ENCODE data around the gene ADISSP. TPM values are rescaled to one million over a fixed set of nuclear protein-coding genes. Genes with fewer than 3 reads are reported as not detected.

ADISSP gene
- total and polyA plus RNA-seq, 2 of the 13 experiments (the other 11 are each of a cell fraction or from before 2014, with no cell fraction given) = 38.3 to 90.6 TPM

GRCh38 chr20:3710703-3711483 lies 56.7 kb downstream of the ADISSP start (continued):
- TF ChIP-seq, protein P1, sequence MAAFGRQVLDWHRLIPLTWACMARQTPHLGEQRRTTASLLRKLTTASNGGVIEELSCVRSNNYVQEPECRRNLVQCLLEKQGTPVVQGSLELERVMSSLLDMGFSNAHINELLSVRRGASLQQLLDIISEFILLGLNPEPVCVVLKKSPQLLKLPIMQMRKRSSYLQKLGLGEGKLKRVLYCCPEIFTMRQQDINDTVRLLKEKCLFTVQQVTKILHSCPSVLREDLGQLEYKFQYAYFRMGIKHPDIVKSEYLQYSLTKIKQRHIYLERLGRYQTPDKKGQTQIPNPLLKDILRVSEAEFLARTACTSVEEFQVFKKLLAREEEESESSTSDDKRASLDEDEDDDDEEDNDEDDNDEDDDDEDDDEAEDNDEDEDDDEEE (CRISPR knock-in tag; IDR thresholded peaks at IDR 0.05) = 0 out of 2 replicates have a peak, but pooled peaks have one; percentile 38
- TF ChIP-seq DNMT3B (CRISPR knock-in tag; conservative IDR thresholded peaks at IDR 0.05) (peak; percentile 66; the same call in 1 of the 2 replicates), ZNF775 (CRISPR knock-in tag; IDR thresholded peaks at IDR 0.05; ENCODE audit: borderline replicate concordance) (no peak), BORCS8-MEF2B (CRISPR knock-in tag; IDR thresholded peaks at IDR 0.05) (0 out of 2 replicates have a peak, but pooled peaks have one; percentile 35), ZNF547 (CRISPR knock-in tag; IDR thresholded peaks at IDR 0.05) (peak; percentile 87), EED (CRISPR knock-in tag; IDR thresholded peaks at IDR 0.05) (no peak; the same call in 1 of the 2 replicates), ELF1 (CRISPR knock-in tag; IDR thresholded peaks at IDR 0.05) (no peak), KAT8 (CRISPR knock-in tag; IDR thresholded peaks at IDR 0.05) (peak; percentile 39; the same call in 1 of the 2 replicates), CHD4 (IDR thresholded peaks at IDR 0.05; ENCODE audit: borderline replicate concordance, low read length) (no peak), RFXAP (CRISPR knock-in tag; IDR thresholded peaks at IDR 0.05; ENCODE audit: borderline replicate concordance) (peak; percentile 30; the same call in 1 of the 2 replicates), KLF16 (CRISPR knock-in tag; IDR thresholded peaks at IDR 0.05) (peak in 1 of 2 experiments; percentile 68; a peak in 1 of 4 replicates), REXO4 (CRISPR knock-in tag; IDR thresholded peaks at IDR 0.05; ENCODE audit: borderline replicate concordance) (no peak), ZNF766 (CRISPR knock-in tag; IDR thresholded peaks at IDR 0.05; ENCODE audit: borderline replicate concordance) (0 out of 2 replicates have a peak, but pooled peaks have one; percentile 22), HMG20A (CRISPR knock-in tag; IDR thresholded peaks at IDR 0.05; ENCODE audit: borderline replicate concordance) (no peak), ZNF646 (CRISPR knock-in tag; IDR thresholded peaks at IDR 0.05) (no peak), FOXK2 (IDR thresholded peaks at IDR 0.05) (no peak), REPIN1 (CRISPR knock-in tag; IDR thresholded peaks at IDR 0.05; ENCODE audit: borderline replicate concordance, low read depth) (peak; percentile 50; the same call in 1 of the 2 replicates), ZFY (CRISPR knock-in tag; IDR thresholded peaks at IDR 0.05) (peak; percentile 32; the same call in 1 of the 2 replicates)
- TF ChIP-seq, protein P2, sequence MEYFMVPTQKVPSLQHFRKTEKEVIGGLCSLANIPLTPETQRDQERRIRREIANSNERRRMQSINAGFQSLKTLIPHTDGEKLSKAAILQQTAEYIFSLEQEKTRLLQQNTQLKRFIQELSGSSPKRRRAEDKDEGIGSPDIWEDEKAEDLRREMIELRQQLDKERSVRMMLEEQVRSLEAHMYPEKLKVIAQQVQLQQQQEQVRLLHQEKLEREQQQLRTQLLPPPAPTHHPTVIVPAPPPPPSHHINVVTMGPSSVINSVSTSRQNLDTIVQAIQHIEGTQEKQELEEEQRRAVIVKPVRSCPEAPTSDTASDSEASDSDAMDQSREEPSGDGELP (IDR thresholded peaks at IDR 0.05; ENCODE audit: borderline replicate concordance, low read depth) = peak; percentile 59; the same call in 1 of the 2 replicates
- TF ChIP-seq, protein P3, sequence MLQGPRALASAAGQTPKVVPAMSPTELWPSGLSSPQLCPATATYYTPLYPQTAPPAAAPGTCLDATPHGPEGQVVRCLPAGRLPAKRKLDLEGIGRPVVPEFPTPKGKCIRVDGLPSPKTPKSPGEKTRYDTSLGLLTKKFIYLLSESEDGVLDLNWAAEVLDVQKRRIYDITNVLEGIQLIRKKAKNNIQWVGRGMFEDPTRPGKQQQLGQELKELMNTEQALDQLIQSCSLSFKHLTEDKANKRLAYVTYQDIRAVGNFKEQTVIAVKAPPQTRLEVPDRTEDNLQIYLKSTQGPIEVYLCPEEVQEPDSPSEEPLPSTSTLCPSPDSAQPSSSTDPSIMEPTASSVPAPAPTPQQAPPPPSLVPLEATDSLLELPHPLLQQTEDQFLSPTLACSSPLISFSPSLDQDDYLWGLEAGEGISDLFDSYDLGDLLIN (CRISPR knock-in tag; IDR thresholded peaks at IDR 0.05; ENCODE audit: borderline replicate concordance) = no peak

Measured in HepG2 (cell line).